Measurements from ENCODE around the gene DNM1. TPM values are rescaled to one million over a fixed set of nuclear protein-coding genes. Genes with fewer than 3 reads are reported as not detected.

The DNM1 gene
- total and polyA plus RNA-seq, 2 of the 8 experiments (the other 6 are each of a cell fraction or from before 2014, with no cell fraction given): 34.3 to 62.7 TPM

DNA sequence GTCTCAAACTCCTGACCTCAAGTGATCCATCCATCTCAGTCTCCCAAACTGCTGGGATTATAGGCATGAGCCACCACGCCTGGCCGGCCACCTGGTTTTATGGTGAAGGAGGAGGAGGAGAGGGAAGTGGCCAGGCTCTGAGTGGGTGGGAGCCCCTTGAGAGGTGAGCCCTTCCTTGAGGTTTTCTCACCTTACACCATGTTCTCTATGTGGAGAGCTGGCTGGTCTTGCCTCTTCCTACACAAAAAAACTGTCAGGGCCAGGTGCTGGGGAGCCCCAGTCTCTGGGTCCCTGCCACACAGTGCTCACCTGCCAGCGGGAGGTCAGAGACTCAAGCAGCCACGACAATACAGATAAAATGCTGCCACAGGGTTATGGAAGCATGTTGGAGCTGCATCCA, 91.0 kb downstream of the DNM1 start (continued):
- TF ChIP-seq, protein P1, sequence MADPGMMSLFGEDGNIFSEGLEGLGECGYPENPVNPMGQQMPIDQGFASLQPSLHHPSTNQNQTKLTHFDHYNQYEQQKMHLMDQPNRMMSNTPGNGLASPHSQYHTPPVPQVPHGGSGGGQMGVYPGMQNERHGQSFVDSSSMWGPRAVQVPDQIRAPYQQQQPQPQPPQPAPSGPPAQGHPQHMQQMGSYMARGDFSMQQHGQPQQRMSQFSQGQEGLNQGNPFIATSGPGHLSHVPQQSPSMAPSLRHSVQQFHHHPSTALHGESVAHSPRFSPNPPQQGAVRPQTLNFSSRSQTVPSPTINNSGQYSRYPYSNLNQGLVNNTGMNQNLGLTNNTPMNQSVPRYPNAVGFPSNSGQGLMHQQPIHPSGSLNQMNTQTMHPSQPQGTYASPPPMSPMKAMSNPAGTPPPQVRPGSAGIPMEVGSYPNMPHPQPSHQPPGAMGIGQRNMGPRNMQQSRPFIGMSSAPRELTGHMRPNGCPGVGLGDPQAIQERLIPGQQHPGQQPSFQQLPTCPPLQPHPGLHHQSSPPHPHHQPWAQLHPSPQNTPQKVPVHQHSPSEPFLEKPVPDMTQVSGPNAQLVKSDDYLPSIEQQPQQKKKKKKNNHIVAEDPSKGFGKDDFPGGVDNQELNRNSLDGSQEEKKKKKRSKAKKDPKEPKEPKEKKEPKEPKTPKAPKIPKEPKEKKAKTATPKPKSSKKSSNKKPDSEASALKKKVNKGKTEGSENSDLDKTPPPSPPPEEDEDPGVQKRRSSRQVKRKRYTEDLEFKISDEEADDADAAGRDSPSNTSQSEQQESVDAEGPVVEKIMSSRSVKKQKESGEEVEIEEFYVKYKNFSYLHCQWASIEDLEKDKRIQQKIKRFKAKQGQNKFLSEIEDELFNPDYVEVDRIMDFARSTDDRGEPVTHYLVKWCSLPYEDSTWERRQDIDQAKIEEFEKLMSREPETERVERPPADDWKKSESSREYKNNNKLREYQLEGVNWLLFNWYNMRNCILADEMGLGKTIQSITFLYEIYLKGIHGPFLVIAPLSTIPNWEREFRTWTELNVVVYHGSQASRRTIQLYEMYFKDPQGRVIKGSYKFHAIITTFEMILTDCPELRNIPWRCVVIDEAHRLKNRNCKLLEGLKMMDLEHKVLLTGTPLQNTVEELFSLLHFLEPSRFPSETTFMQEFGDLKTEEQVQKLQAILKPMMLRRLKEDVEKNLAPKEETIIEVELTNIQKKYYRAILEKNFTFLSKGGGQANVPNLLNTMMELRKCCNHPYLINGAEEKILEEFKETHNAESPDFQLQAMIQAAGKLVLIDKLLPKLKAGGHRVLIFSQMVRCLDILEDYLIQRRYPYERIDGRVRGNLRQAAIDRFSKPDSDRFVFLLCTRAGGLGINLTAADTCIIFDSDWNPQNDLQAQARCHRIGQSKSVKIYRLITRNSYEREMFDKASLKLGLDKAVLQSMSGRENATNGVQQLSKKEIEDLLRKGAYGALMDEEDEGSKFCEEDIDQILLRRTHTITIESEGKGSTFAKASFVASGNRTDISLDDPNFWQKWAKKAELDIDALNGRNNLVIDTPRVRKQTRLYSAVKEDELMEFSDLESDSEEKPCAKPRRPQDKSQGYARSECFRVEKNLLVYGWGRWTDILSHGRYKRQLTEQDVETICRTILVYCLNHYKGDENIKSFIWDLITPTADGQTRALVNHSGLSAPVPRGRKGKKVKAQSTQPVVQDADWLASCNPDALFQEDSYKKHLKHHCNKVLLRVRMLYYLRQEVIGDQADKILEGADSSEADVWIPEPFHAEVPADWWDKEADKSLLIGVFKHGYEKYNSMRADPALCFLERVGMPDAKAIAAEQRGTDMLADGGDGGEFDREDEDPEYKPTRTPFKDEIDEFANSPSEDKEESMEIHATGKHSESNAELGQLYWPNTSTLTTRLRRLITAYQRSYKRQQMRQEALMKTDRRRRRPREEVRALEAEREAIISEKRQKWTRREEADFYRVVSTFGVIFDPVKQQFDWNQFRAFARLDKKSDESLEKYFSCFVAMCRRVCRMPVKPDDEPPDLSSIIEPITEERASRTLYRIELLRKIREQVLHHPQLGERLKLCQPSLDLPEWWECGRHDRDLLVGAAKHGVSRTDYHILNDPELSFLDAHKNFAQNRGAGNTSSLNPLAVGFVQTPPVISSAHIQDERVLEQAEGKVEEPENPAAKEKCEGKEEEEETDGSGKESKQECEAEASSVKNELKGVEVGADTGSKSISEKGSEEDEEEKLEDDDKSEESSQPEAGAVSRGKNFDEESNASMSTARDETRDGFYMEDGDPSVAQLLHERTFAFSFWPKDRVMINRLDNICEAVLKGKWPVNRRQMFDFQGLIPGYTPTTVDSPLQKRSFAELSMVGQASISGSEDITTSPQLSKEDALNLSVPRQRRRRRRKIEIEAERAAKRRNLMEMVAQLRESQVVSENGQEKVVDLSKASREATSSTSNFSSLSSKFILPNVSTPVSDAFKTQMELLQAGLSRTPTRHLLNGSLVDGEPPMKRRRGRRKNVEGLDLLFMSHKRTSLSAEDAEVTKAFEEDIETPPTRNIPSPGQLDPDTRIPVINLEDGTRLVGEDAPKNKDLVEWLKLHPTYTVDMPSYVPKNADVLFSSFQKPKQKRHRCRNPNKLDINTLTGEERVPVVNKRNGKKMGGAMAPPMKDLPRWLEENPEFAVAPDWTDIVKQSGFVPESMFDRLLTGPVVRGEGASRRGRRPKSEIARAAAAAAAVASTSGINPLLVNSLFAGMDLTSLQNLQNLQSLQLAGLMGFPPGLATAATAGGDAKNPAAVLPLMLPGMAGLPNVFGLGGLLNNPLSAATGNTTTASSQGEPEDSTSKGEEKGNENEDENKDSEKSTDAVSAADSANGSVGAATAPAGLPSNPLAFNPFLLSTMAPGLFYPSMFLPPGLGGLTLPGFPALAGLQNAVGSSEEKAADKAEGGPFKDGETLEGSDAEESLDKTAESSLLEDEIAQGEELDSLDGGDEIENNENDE (IDR thresholded peaks at IDR 0.05; ENCODE audit: insufficient replicate concordance, low read length): no peak
- TF ChIP-seq KDM4A (IDR thresholded peaks at IDR 0.05; ENCODE audit: low read depth, low read length, severe bottlenecking): no peak
- no peak for TF ChIP-seq NRF1 (IDR thresholded peaks at IDR 0.05; ENCODE audit: low read depth, low read length)
- no peak for TF ChIP-seq EGR1 (IDR thresholded peaks at IDR 0.05; ENCODE audit: borderline replicate concordance, low read depth, low read length)
